DOHH2 (cell line): Measurements from ENCODE around the gene AGAP3.

Experiments used
- H3F3A ChIP-seq: fragments of 200-600 bp; sonication (generic), shearing (Covaris generic); 2 replicates; pipeline ENCODE4 v1.6.0; 2016; ENCODE audit warnings: antibody characterized with exemption, mild to moderate bottlenecking; ENCODE audit not compliant: control insufficient read depth, insufficient read depth
- H3K27ac ChIP-seq: fragments of 200-600 bp; sonication (generic); 2 replicates; pipeline ENCODE4 v1.5.1; 2014; ENCODE audit warnings: low read depth, mild to moderate bottlenecking, low read length, moderate library complexity
- H3K27me3 ChIP-seq: fragments of 200-600 bp; sonication (generic); 2 replicates; pipeline ENCODE4 v1.6.1; 2014; ENCODE audit warnings: mild to moderate bottlenecking, low read length, mixed read lengths; ENCODE audit not compliant: control insufficient read depth
- H3K36me3 ChIP-seq: fragments of 200-600 bp; sonication (generic); 2 replicates; pipeline ENCODE4 v1.6.1; 2014; ENCODE audit warnings: mild to moderate bottlenecking, low read length, moderate library complexity, mixed read lengths; ENCODE audit not compliant: control insufficient read depth
- H3K4me1 ChIP-seq: fragments of 200-600 bp; sonication (generic); 2 replicates; pipeline ENCODE4 v1.6.1; 2014; ENCODE audit warnings: mild to moderate bottlenecking, low read length, mixed read lengths; ENCODE audit not compliant: control insufficient read depth
- H3K4me2 ChIP-seq: fragments of 200-600 bp; sonication (generic); 2 replicates; pipeline ENCODE4 v1.6.0; 2014; ENCODE audit warnings: mild to moderate bottlenecking, low read length, moderate library complexity
- H3K4me3 ChIP-seq: fragments of 200-600 bp; sonication (generic); 2 replicates; pipeline ENCODE4 v1.5.1; 2014; ENCODE audit warnings: mild to moderate bottlenecking, low read length, mixed read lengths
- H3K79me2 ChIP-seq: fragments of 200-600 bp; sonication (generic); 2 replicates; pipeline ENCODE4 v1.6.1; 2014; ENCODE audit warnings: mild to moderate bottlenecking, low read length, mixed read lengths; ENCODE audit not compliant: control insufficient read depth
- H3K9me2 ChIP-seq: fragments of 200-600 bp; sonication (generic); replicated peaks from 2 replicates; pipeline ENCODE4 v1.6.1; 2014; ENCODE audit warnings: mild to moderate bottlenecking, low read length, mixed read lengths; ENCODE audit not compliant: control insufficient read depth
- H3K9me3 ChIP-seq: fragments of 200-600 bp; sonication (generic); 2 replicates; pipeline ENCODE4 v1.6.1; 2014; ENCODE audit warnings: antibody characterized with exemption, low read length, mixed read lengths; ENCODE audit not compliant: control insufficient read depth, insufficient read depth
- H4K20me1 ChIP-seq: fragments of 200-600 bp; sonication (generic); 2 replicates; pipeline ENCODE4 v1.6.0; 2014; ENCODE audit warnings: low read depth, mild to moderate bottlenecking, antibody characterized with exemption, low read length, moderate library complexity; ENCODE audit not compliant: control insufficient read depth, insufficient read depth
- CTCF ChIP-seq: fragments of 200-600 bp; sonication (generic); IDR thresholded peaks from one replicate; pipeline ENCODE4 v1.5.1; 2014; ENCODE audit warnings: antibody characterized with exemption, mild to moderate bottlenecking, low read depth, low read length; ENCODE audit not compliant: poor library complexity, severe bottlenecking
- EZH2phosphoT487 ChIP-seq: fragments of 200-600 bp; sonication (generic); IDR thresholded peaks from 2 replicates; pipeline ENCODE4 v1.6.1; 2017; ENCODE audit warnings: borderline replicate concordance, mild to moderate bottlenecking, antibody characterized with exemption, low read length, moderate library complexity, mixed read lengths

The AGAP3 gene

GRCh38 chr7:151085691-151086620 lies at the start of gene AGAP3:
AGAP3 (plus strand) TSS chr7:151086475; CDS start chr7:151086742, 267 bp downstream.
- no peaks in the 10 kb centered on the region for H3K9me3 ChIP-seq
- H3K4me2 ChIP-seq, result peak within 1 kb of the TSS; percentile 88
- peaks cover 49% of the 10 kb centered on the region for H3K27me3 ChIP-seq
- peaks cover 23% of the 10 kb centered on the region for H3K79me2 ChIP-seq
- no peak within 1 kb of the TSS for H3K27ac ChIP-seq
- TF ChIP-seq EZH2phosphoT487 (peak; percentile 87; the same call in 1 of the 2 replicates), CTCF (no peak)
- no peaks in the 10 kb centered on the region for H3K9me2 ChIP-seq
- H4K20me1 ChIP-seq, result peaks cover 7% of the 10 kb centered on the region
- H3K36me3 ChIP-seq, result peaks cover 11% of the 10 kb centered on the region
- peak within 1 kb of the TSS; percentile 76 for H3K4me3 ChIP-seq
- H3F3A ChIP-seq, result peaks cover 9% of the 10 kb centered on the region
- peaks cover 52% of the 10 kb centered on the region for H3K4me1 ChIP-seq

- H3K36me3 ChIP-seq, result peaks cover 25% of the 10 kb centered on the region
- no peak overlapping the region for H3K4me3 ChIP-seq
- TF ChIP-seq CTCF (no peak), EZH2phosphoT487 (no peak)
- peaks cover 4% of the 10 kb centered on the region; the same call in 1 of the 2 replicates for H4K20me1 ChIP-seq
- H3K9me3 ChIP-seq, result no peaks in the 10 kb centered on the region
- no peaks in the 10 kb centered on the region for H3K4me1 ChIP-seq
- no peak overlapping the region for H3K27ac ChIP-seq
- no peaks in the 10 kb centered on the region for H3F3A ChIP-seq
- no peaks in the 10 kb centered on the region for H3K9me2 ChIP-seq
- H3K4me2 ChIP-seq, result no peak overlapping the region
- H3K27me3 ChIP-seq, result no peaks in the 10 kb centered on the region
- H3K79me2 ChIP-seq, result no peaks in the 10 kb centered on the region
These were observed 47.1 kb upstream of the AGAP3 start for GRCh38 chr7:151038951-151039849.

GRCh38 chr7:151039850-151040548 lies 46.3 kb upstream of the AGAP3 start:
- Histone ChIP-seq H3K4me2 (no peak overlapping the region), H3F3A (no peaks in the 10 kb centered on the region), H3K27ac (no peak overlapping the region)

More at GRCh38 chr7:151039850-151040548, 46.3 kb upstream of the AGAP3 start:
- Histone ChIP-seq H3K36me3 (peaks cover 17% of the 10 kb centered on the region), H3K79me2 (no peaks in the 10 kb centered on the region), H3K4me3 (no peak overlapping the region), H4K20me1 (peaks cover 4% of the 10 kb centered on the region; the same call in 1 of the 2 replicates), H3K27me3 (no peaks in the 10 kb centered on the region), H3K4me1 (no peaks in the 10 kb centered on the region), H3K9me2 (no peaks in the 10 kb centered on the region), H3K9me3 (no peaks in the 10 kb centered on the region)
- TF ChIP-seq CTCF (no peak), EZH2phosphoT487 (no peak)
